AG09319 (cell line): Measurements from ENCODE around the gene EGFR.

Experiments
- DNase-seq: peaks from one replicate; pipeline ENCODE4 v3.0.0-alpha.2; 2010; ENCODE audit warnings: low read depth; ENCODE audit errors: extremely low read depth
- CTCF ChIP-seq: IDR thresholded peaks from 2 replicates; pipeline ENCODE4 v1.5.1; 2011; ENCODE audit warnings: low read depth, mild to moderate bottlenecking, inconsistent platforms, low read length, moderate library complexity

Gene EGFR

GRCh38 chr7:55193245-55193644 lies 174.4 kb downstream of the EGFR start:
- DNase-seq, result no peak
- no peak for TF ChIP-seq CTCF

- no peak for DNase-seq
- no peak for TF ChIP-seq CTCF
Observed at GRCh38 chr7:55194522-55194921, 175.7 kb downstream of the EGFR start.

GRCh38 chr7:55198634-55199392 lies 180.0 kb downstream of the EGFR start:
- DNase-seq, result no peak
- no peak for TF ChIP-seq CTCF

- no peak for TF ChIP-seq CTCF
- DNase-seq, result no peak
Observed at GRCh38 chr7:55199418-55199817, 180.6 kb downstream of the EGFR start.

- DNase-seq, result no peak
- no peak for TF ChIP-seq CTCF
Observed at GRCh38 chr7:55200441-55200840, 181.6 kb downstream of the EGFR start.

GRCh38 chr7:55202150-55202913 lies 183.5 kb downstream of the EGFR start:
- no peak for TF ChIP-seq CTCF
- DNase-seq, result no peak

- DNase-seq, result no peak
- no peak for TF ChIP-seq CTCF
Observed at GRCh38 chr7:55203300-55203699, 184.5 kb downstream of the EGFR start.
